GM15510 (cell line): Measurements from ENCODE around the gene ZC3H18.

Source experiments
- POLR2A ChIP-seq: IDR thresholded peaks from 3 replicates; pipeline ENCODE4 v1.6.1; 2011; ENCODE audit warnings: borderline replicate concordance; ENCODE audit not compliant: insufficient read length; ENCODE audit errors: extremely low read depth

ZC3H18 gene

GRCh38 chr16:88649924-88650748 lies 79.9 kb downstream of the ZC3H18 start:
- TF ChIP-seq POLR2A, result no peak

- TF ChIP-seq POLR2A, result peak; percentile 93
These were observed 80.6 kb downstream of the ZC3H18 start, which contains the start of gene CYBA for GRCh38 chr16:88650749-88651275. Gene CYBA, minus strand, starts transcription at chr16:88651053. Its CDS starts 40 bp downstream, at chr16:88651013.

GRCh38 chr16:88651276-88651988 lies 81.2 kb downstream of the ZC3H18 start:
- TF ChIP-seq POLR2A, result peak; percentile 43

DNA sequence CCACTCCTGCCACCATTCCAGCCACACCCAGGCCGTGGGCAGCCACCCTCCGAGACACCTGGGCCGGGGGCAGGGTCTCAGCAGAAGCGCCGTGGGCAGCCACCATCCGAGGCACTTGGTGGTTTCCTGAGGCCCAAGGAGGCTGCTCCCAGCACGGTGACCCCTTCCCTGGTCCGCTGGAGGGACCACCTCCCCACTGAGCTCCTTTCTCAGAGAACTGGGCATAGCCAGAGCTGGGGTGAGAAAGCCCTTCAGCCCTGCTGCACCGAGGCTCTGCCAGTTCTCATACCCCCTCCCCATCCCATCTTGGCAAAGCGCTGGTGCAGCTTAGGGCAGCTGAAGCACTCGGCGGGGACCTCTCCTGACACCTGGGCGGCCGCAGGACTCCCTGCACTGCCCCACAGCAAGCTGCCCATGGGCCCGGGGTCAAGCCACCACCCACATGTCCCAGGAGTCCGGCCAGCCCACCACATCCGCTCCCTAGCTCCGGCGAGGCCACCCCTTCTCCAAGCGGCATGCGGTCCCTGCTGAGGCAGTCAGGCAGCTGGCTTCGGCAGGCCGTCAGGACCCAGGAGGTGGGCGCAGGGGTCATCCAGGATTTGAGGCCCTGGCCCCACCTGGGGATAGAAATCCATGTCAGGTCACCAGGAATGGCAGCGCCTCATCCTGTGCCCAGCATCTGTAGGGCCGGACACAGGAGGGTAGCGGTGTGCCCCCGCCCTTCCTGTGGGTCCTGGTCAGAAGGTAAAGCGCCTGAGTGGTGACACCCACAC lies 82.0 kb downstream of the ZC3H18 start:
- no peak for TF ChIP-seq POLR2A

- TF ChIP-seq POLR2A, result no peak
These were observed 82.5 kb downstream of the ZC3H18 start for GRCh38 chr16:88652762-88653063.

DNA sequence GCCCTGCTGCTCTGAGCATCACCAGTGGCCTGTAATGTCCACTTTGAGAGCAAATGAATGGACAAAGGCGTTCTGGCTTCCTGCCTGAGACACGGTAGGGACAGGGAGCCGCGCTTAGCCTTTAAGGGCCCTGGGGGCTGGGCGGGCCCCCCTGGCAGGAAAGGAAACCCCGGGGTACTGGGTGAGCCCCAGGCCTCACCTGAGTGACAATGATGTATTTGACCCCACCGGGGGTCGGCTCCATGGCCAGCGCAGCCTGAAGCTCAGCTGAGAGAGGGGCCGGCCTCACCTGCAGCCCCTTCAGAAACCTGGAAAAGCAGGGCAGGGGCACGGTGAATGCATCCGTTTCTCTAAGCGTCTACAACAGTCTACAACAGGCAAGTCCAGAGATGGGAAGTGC lies 82.9 kb downstream of the ZC3H18 start:
- no peak for TF ChIP-seq POLR2A

DNA sequence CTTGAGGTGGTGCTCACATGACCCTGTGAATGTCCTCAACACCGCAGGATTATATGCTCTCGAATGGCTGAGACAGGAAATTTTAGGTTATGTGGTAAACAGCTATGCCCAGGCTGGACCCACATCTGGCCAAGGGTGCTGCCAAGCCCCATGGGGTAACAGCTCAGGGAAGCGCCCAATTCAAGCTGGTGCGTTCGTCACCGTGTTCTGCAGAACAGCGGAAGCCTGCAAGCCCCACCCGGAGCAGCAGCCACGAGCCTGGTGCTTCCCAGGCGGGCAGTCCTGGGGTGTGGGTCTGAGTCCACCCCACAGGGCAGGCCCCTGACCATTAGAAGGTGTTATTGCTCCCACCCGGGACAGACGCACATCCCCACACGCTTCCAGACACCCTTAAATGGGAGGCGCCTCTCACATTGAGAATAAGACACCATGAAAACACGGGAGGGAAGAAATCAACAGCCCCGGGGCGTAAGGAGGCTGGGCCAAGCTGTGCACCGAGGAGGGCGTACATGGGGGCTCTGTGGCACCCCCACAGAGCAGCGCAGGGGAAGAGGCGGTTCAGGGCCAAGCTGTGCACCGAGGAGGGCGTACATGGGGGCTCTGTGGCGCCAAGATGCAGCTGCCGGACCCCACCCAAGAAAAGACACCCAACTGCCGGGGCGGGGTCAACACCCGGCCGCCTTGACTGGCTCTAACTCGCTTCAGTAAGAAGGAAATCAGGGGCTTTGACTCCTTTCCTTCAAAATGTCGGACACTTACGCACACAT lies 83.6 kb downstream of the ZC3H18 start:
- TF ChIP-seq POLR2A, result no peak

- no peak for TF ChIP-seq POLR2A
These were observed 84.3 kb downstream of the ZC3H18 start for GRCh38 chr16:88654363-88655052.

GRCh38 chr16:88655053-88655732 lies 85.0 kb downstream of the ZC3H18 start:
- TF ChIP-seq POLR2A, result no peak

- no peak for TF ChIP-seq POLR2A
These were observed 85.6 kb downstream of the ZC3H18 start for GRCh38 chr16:88655733-88656281.

GRCh38 chr16:88656291-88656980 lies 86.2 kb downstream of the ZC3H18 start:
- TF ChIP-seq POLR2A, result no peak

DNA sequence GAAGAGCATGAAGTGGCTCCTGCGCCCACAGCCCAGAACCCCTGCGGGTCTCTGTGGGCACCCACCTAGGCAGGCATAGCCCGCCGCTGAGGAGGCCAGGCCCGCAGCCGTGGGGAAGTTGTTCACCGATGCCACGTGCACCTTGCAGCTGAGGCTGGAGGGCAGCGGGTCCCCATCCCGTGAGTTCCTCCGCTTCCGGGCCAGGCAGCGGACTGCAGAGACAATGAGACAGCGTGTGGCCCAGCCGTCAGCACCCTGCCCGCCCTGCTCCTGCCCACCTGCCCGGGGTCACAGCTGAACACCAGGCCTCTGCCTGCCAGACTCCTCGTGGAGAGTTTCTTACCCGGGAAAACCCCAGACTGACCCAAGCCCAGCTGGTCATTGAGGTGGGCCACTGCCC lies 87.2 kb downstream of the ZC3H18 start:
- TF ChIP-seq POLR2A, result no peak
